A673 (cell line): ENCODE measurements around the gene MTHFD1. TPM values are rescaled to one million over a fixed set of nuclear protein-coding genes. Genes with fewer than 3 reads are reported as not detected.

Source experiments
- BruUV-seq: library from RNA; stranded (reverse); fragments of 400-500 nt; replicated peaks from 2 replicates; lab custom pipeline; 2021; lab: Mats Ljungman, UMichigan
- CTCF ChIA-PET: fragments of 300-600 bp; sonication (Branson Sonifier 250); formaldehyde crosslinking; loops from one replicate; lab custom pipeline; 2022; ENCODE audit warnings: antibody characterized with exemption; lab: Charles Lee
- POLR2A ChIA-PET: fragments of 300-600 bp; sonication (Branson Sonifier 250); formaldehyde crosslinking; loops from one replicate; lab custom pipeline; 2022; ENCODE audit warnings: antibody characterized with exemption; ENCODE audit not compliant: low non-redundant PET; lab: Charles Lee
- DNase-seq: peaks from one replicate; pipeline ENCODE4 v3.0.0-alpha.2; 2015; ENCODE audit warnings: low spot score
- H3K27ac ChIP-seq: fragments of 200-600 bp; sonication (generic); 2 replicates; pipeline ENCODE4 v1.5.1; 2016; ENCODE audit warnings: mixed run types, low read depth, mild to moderate bottlenecking, mixed read lengths, antibody characterized with exemption, low read length; ENCODE audit not compliant: poor library complexity, severe bottlenecking
- H3K27me3 ChIP-seq: fragments of 200-600 bp; sonication (generic); replicated peaks from 2 replicates; pipeline ENCODE4 v1.6.1; 2017; ENCODE audit warnings: mixed run types, low read depth, mild to moderate bottlenecking, mixed read lengths, antibody characterized with exemption, low read length; ENCODE audit not compliant: insufficient read depth, poor library complexity
- H3K36me3 ChIP-seq: fragments of 200-600 bp; sonication (generic); 2 replicates; pipeline ENCODE4 v1.6.1; 2016; ENCODE audit warnings: mixed run types, mild to moderate bottlenecking, mixed read lengths, antibody characterized with exemption, low read length; ENCODE audit not compliant: insufficient read depth, poor library complexity, severe bottlenecking
- H3K4me1 ChIP-seq: fragments of 200-600 bp; sonication (generic); 2 replicates; pipeline ENCODE4 v1.6.1; 2017; ENCODE audit warnings: mixed run types, mild to moderate bottlenecking, mixed read lengths, antibody characterized with exemption, low read length; ENCODE audit not compliant: insufficient read depth, poor library complexity, severe bottlenecking
- H3K4me3 ChIP-seq: fragments of 200-600 bp; sonication (generic); 2 replicates; pipeline ENCODE4 v1.5.1; 2016; ENCODE audit warnings: low read depth, mixed run types, mild to moderate bottlenecking, mixed read lengths, low read length; ENCODE audit not compliant: poor library complexity, severe bottlenecking
- H3K9me3 ChIP-seq: fragments of 200-600 bp; sonication (generic); 2 replicates; pipeline ENCODE4 v1.6.1; 2016; ENCODE audit warnings: mixed run types, low read depth, mild to moderate bottlenecking, mixed read lengths, antibody characterized with exemption, low read length; ENCODE audit not compliant: poor library complexity, severe bottlenecking
- EZH2 ChIP-seq: fragments of 200-600 bp; sonication (generic); IDR thresholded peaks from 2 replicates; pipeline ENCODE4 v1.6.1; 2017; ENCODE audit warnings: borderline replicate concordance, low read depth, mild to moderate bottlenecking, mixed read lengths, antibody characterized with exemption, low read length; ENCODE audit not compliant: poor library complexity, severe bottlenecking
- intact Hi-C: fragments of 100-400 bp; cut with micrococcal nuclease; formaldehyde crosslinking; loops from one replicate; pipeline ENCODE4 v1.10.0; 2022; ENCODE audit not compliant: unreplicated experiment
- total RNA-seq: library from RNA; stranded (reverse); gene quantifications from 2 replicates; pipeline ENCODE4 v1.2.3, GENCODE V29; 2021
- TF ChIP-seq, protein P1 (sequence below): fragments of 300-800, 200-600 bp; sonication (generic); conservative IDR thresholded peaks from 2 replicates; pipeline ENCODE4 v1.5.1; 2017; ENCODE audit warnings: low read depth, mild to moderate bottlenecking, antibody characterized with exemption, low read length, moderate library complexity, mixed read lengths

MTHFD1 gene
- total RNA-seq, 1 experiment from 2014 or later: 293 TPM

DNA sequence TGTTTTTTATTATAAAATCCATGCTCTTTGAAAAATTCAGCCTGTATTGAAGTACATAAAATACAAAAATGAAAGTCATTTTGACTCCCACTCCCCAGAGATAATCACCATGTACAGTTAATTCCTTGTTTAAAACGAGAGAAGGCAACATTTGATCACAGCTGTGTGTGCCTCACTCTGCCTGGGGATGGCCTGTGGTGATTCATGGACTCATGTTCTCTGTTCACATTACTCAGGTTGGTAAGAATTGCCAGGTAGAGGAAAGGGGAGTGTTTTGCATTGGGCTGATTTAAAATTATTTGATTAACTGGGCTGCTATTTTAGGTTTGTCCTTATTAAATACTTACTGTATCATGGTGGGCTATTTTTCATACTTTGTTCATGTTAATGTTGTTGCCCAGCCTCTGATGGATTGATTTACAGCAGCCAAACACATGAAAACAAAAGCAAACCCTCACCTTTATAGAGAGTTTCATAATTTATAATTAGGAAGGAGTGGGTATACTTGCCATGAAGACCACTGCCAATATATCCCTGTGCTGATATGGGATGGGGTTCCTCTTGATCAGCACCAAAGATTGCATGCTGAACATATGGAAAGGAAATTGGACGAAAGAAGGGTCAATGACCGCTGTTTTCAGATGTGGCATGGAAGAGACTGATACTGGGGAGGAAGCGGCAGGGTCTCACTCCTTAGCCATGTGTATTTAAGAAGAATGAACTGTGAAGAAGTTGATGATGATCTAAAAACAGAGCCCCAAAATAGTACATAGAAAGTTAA, 119.4 kb downstream of the MTHFD1 start:
- ChIA-PET POLR2A (interaction anchor here (0.6 kb wide), 1 partner anchor 110 kb away, joined by 3 read pairs; no protein-coding TSS in a partner anchor), CTCF (no interaction called here)
- H3K36me3 ChIP-seq: no peaks in the 10 kb centered on the region
- no peak overlapping the region for H3K27ac ChIP-seq
- BruUV-seq: no TSS peak
- no peaks in the 10 kb centered on the region for H3K27me3 ChIP-seq
- TF ChIP-seq, protein P1, sequence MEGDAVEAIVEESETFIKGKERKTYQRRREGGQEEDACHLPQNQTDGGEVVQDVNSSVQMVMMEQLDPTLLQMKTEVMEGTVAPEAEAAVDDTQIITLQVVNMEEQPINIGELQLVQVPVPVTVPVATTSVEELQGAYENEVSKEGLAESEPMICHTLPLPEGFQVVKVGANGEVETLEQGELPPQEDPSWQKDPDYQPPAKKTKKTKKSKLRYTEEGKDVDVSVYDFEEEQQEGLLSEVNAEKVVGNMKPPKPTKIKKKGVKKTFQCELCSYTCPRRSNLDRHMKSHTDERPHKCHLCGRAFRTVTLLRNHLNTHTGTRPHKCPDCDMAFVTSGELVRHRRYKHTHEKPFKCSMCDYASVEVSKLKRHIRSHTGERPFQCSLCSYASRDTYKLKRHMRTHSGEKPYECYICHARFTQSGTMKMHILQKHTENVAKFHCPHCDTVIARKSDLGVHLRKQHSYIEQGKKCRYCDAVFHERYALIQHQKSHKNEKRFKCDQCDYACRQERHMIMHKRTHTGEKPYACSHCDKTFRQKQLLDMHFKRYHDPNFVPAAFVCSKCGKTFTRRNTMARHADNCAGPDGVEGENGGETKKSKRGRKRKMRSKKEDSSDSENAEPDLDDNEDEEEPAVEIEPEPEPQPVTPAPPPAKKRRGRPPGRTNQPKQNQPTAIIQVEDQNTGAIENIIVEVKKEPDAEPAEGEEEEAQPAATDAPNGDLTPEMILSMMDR: no peak
- no peak for TF ChIP-seq EZH2
- DNase-seq: no peak
- H3K9me3 ChIP-seq: no peaks in the 10 kb centered on the region
- peak overlapping the region; percentile 13 for H3K4me3 ChIP-seq
- H3K4me1 ChIP-seq: peaks cover 35% of the 10 kb centered on the region
- intact Hi-C loops: no loop called here

- H3K9me3 ChIP-seq: no peaks in the 10 kb centered on the region
- peaks cover 34% of the 10 kb centered on the region for H3K4me1 ChIP-seq
- ChIA-PET POLR2A (no interaction called here), CTCF (no interaction called here)
- DNase-seq: no peak
- H3K27me3 ChIP-seq: no peaks in the 10 kb centered on the region
- H3K4me3 ChIP-seq: no peak overlapping the region
- intact Hi-C loops: no loop called here
- TF ChIP-seq EZH2: no peak
- TF ChIP-seq, protein P1: no peak
- H3K27ac ChIP-seq: peak overlapping the region; percentile 7
- no peaks in the 10 kb centered on the region for H3K36me3 ChIP-seq
- no TSS peak for BruUV-seq
Observed at GRCh38 chr14:64508215-64508776, 120.1 kb downstream of the MTHFD1 start.

- no TSS peak for BruUV-seq
- H3K36me3 ChIP-seq: no peaks in the 10 kb centered on the region
Observed at GRCh38 chr14:64509036-64509435, 120.9 kb downstream of the MTHFD1 start.

More at GRCh38 chr14:64509036-64509435, 120.9 kb downstream of the MTHFD1 start:
- Histone ChIP-seq H3K4me1 (peaks cover 34% of the 10 kb centered on the region), H3K4me3 (no peak overlapping the region), H3K9me3 (no peaks in the 10 kb centered on the region), H3K27ac (no peak overlapping the region), H3K27me3 (no peaks in the 10 kb centered on the region)
- intact Hi-C loops: no loop called here
- no peak for TF ChIP-seq EZH2
- ChIA-PET CTCF (no interaction called here), POLR2A (no interaction called here)
- DNase-seq: no peak

Other genes starting within 250 kb of the MTHFD1 start
- gene ESR2, start 94.0 kb upstream of the MTHFD1 start, total RNA-seq: 0.46 and 0.71 TPM in 2 replicates
- 2.2 and 2.6 TPM in 2 replicates for gene AKAP5, start 77.1 kb downstream of the MTHFD1 start, total RNA-seq
- gene ZBTB25, start 115.5 kb downstream of the MTHFD1 start, total RNA-seq: 11.3 and 13.5 TPM in 2 replicates
- gene ZBTB1, start 116.4 kb downstream of the MTHFD1 start, total RNA-seq: 34.3 and 37.7 TPM in 2 replicates
- gene HSPA2, start 152.4 kb downstream of the MTHFD1 start, total RNA-seq: 13.8 and 14.3 TPM in 2 replicates
- gene PPP1R36, start 161.6 kb downstream of the MTHFD1 start, total RNA-seq: 0.34 and 0.61 TPM in 2 replicates